SK-N-SH treated with all-trans-retinoic acid at 6 μM for 48 hours (cell line): Measurements from ENCODE around the gene DCLK1.

Experiments used
- ATAC-seq: fragments of 200-7000 bp; cut with Tn5 transposase; 3 replicates; pipeline ENCODE4 v1.9.1; 2020; ENCODE audit warnings: mild to moderate bottlenecking, moderate library complexity
- ARNTL ChIP-seq: fragments of 450-650 bp; formaldehyde crosslinking; IDR thresholded peaks from 2 replicates; pipeline ENCODE4 v1.5.0; 2020; ENCODE audit warnings: low read depth, mild to moderate bottlenecking, moderate library complexity, borderline replicate concordance
- BACH2 ChIP-seq: fragments of 250-450 bp; sonication (Bioruptor Pico); IDR thresholded peaks from 2 replicates; pipeline ENCODE4 v1.9.0; 2021; ENCODE audit warnings: mild to moderate bottlenecking, borderline replicate concordance
- CSDC2 ChIP-seq: fragments of 250-450 bp; sonication (Bioruptor Pico); IDR thresholded peaks from 2 replicates; pipeline ENCODE4 v1.5.0; 2020; ENCODE audit warnings: mild to moderate bottlenecking, moderate library complexity
- ESRRG ChIP-seq: fragments of 250-450 bp; sonication (Bioruptor Pico); IDR thresholded peaks from 2 replicates; pipeline ENCODE4 v1.6.1; 2021; ENCODE audit warnings: mild to moderate bottlenecking
- GLIS3 ChIP-seq: fragments of 250-450 bp; sonication (Bioruptor Pico); IDR thresholded peaks from 2 replicates; pipeline ENCODE4 v1.5.0; 2020; ENCODE audit warnings: mild to moderate bottlenecking, moderate library complexity
- ISL1 ChIP-seq: fragments of 250-450 bp; sonication (Bioruptor Pico); IDR thresholded peaks from 2 replicates; pipeline ENCODE4 v2.1.2; 2022; ENCODE audit warnings: mild to moderate bottlenecking, moderate library complexity
- OSR1 ChIP-seq: fragments of 250-450 bp; sonication (Bioruptor Pico); IDR thresholded peaks from 2 replicates; pipeline ENCODE4 v1.8.0; 2022; ENCODE audit warnings: moderate library complexity, mild to moderate bottlenecking, inconsistent platforms
- PPARA ChIP-seq: fragments of 250-450 bp; sonication (Bioruptor Pico); IDR thresholded peaks from 2 replicates; pipeline ENCODE4 v1.5.0; 2020; ENCODE audit warnings: mild to moderate bottlenecking, borderline replicate concordance
- RARB ChIP-seq: fragments of 250-450 bp; sonication (Bioruptor Pico); IDR thresholded peaks from 2 replicates; pipeline ENCODE4 v1.8.0; 2021; ENCODE audit warnings: mild to moderate bottlenecking, moderate library complexity
- SNAI2 ChIP-seq: fragments of 250-450 bp; sonication (Bioruptor Pico); IDR thresholded peaks from 2 replicates; pipeline ENCODE4 v1.5.0; 2020; ENCODE audit warnings: mild to moderate bottlenecking, moderate library complexity
- TCF4 ChIP-seq: fragments of 250-450 bp; sonication (Bioruptor Pico); IDR thresholded peaks from 2 replicates; pipeline ENCODE4 v1.8.0; 2021; ENCODE audit warnings: mild to moderate bottlenecking, moderate library complexity, borderline replicate concordance
- TOX ChIP-seq: fragments of 250-450 bp; sonication (Bioruptor Pico); IDR thresholded peaks from 2 replicates; pipeline ENCODE4 v1.8.0; 2021; ENCODE audit warnings: mild to moderate bottlenecking, moderate library complexity, borderline replicate concordance
- ZC3H10 ChIP-seq: fragments of 250-450 bp; sonication (Bioruptor Pico); IDR thresholded peaks from 2 replicates; pipeline ENCODE4 v1.5.1; 2021; ENCODE audit warnings: mild to moderate bottlenecking, moderate library complexity
- ZFP3 ChIP-seq: fragments of 250-450 bp; sonication (Bioruptor Pico); IDR thresholded peaks from 2 replicates; pipeline ENCODE4 v1.5.0; 2020; ENCODE audit warnings: mild to moderate bottlenecking, moderate library complexity
- ZFP30 ChIP-seq: fragments of 450-650 bp; formaldehyde crosslinking; IDR thresholded peaks from 2 replicates; pipeline ENCODE4 v1.5.0; 2022; ENCODE audit warnings: mild to moderate bottlenecking, moderate library complexity
- ZNF70 ChIP-seq: fragments of 450-650 bp; formaldehyde crosslinking; IDR thresholded peaks from 2 replicates; pipeline ENCODE4 v1.5.0; 2020; ENCODE audit warnings: mild to moderate bottlenecking, moderate library complexity
- ZNF8 ChIP-seq: fragments of 450-650 bp; formaldehyde crosslinking; IDR thresholded peaks from 2 replicates; pipeline ENCODE4 v1.5.0; 2020; ENCODE audit warnings: mild to moderate bottlenecking, moderate library complexity
- TF ChIP-seq, protein P1 (sequence below): fragments of 250-450 bp; sonication (Bioruptor Pico); IDR thresholded peaks from 2 replicates; pipeline ENCODE4 v1.5.1; 2021; ENCODE audit warnings: mild to moderate bottlenecking, moderate library complexity
- TF ChIP-seq, protein P2 (sequence below): fragments of 250-450 bp; sonication (Bioruptor Pico); IDR thresholded peaks from 2 replicates; pipeline ENCODE4 v1.5.1; 2020; ENCODE audit warnings: low read depth, mild to moderate bottlenecking, moderate library complexity
- TF ChIP-seq, protein P3 (sequence below): fragments of 250-450 bp; sonication (Bioruptor Pico); IDR thresholded peaks from 2 replicates; pipeline ENCODE4 v1.8.0; 2021; ENCODE audit warnings: low read depth, mild to moderate bottlenecking, moderate library complexity, borderline replicate concordance
- TF ChIP-seq, protein P4 (sequence below): fragments of 250-450 bp; sonication (Bioruptor Pico); IDR thresholded peaks from 2 replicates; pipeline ENCODE4 v1.5.0; 2020; ENCODE audit warnings: mild to moderate bottlenecking, moderate library complexity
- TF ChIP-seq, protein P5 (sequence below): fragments of 250-450 bp; sonication (Bioruptor Pico); IDR thresholded peaks from 2 replicates; pipeline ENCODE4 v1.8.0; 2020; ENCODE audit warnings: mild to moderate bottlenecking, moderate library complexity, borderline replicate concordance

Gene DCLK1

DNA sequence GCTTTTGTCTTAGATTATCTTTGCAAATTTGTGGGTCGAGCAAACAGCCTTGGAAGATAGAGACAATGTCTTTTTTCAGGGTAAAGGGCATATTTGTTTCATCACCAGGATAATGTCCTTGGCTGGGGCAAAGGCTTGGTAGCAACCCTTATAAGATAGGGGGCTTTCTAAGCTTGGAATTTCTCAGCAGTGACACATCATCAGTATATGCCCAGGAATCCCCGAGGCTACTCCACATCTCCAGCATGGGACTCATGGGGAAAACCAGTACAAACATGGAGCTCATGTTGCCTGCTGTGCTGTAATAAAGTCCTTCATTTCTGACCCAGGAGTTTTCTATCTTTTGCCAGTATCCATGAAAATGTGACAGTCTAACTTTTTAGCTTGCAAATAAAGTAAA is 77.1 kb downstream of the DCLK1 start:
- no peak for ATAC-seq
- TF ChIP-seq, protein P1, sequence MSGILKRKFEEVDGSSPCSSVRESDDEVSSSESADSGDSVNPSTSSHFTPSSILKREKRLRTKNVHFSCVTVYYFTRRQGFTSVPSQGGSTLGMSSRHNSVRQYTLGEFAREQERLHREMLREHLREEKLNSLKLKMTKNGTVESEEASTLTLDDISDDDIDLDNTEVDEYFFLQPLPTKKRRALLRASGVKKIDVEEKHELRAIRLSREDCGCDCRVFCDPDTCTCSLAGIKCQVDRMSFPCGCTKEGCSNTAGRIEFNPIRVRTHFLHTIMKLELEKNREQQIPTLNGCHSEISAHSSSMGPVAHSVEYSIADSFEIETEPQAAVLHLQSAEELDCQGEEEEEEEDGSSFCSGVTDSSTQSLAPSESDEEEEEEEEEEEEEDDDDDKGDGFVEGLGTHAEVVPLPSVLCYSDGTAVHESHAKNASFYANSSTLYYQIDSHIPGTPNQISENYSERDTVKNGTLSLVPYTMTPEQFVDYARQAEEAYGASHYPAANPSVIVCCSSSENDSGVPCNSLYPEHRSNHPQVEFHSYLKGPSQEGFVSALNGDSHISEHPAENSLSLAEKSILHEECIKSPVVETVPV, result no peak
- no peak for TF ChIP-seq ZC3H10 (CRISPR knock-in tag)
- no peak for TF ChIP-seq SNAI2 (CRISPR knock-in tag)

DNA sequence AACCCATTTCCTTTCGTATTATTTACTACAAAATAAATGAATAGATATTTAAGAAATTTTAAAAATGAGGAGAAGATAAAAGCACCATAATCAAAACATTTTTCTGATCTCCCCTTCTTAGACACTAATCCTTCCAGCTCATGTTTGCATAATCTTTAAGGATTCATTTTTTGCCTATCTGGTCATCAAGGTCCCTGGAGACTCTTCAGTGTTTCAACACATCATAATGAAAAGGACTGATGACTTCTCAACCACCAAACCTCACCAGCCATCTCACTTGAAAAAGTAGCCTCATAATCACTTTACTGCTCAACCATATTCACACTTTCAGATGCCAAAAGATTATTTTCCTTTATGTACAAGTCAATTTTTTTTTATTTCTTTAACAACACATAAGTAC is 80.1 kb downstream of the DCLK1 start:
- TF ChIP-seq, protein P2, sequence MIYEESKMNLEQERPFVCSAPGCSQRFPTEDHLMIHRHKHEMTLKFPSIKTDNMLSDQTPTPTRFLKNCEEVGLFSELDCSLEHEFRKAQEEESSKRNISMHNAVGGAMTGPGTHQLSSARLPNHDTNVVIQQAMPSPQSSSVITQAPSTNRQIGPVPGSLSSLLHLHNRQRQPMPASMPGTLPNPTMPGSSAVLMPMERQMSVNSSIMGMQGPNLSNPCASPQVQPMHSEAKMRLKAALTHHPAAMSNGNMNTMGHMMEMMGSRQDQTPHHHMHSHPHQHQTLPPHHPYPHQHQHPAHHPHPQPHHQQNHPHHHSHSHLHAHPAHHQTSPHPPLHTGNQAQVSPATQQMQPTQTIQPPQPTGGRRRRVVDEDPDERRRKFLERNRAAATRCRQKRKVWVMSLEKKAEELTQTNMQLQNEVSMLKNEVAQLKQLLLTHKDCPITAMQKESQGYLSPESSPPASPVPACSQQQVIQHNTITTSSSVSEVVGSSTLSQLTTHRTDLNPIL, result no peak
- TF ChIP-seq BACH2 (CRISPR knock-in tag) (no peak), ZNF8 (CRISPR knock-in tag) (no peak), ISL1 (CRISPR knock-in tag) (no peak), TCF4 (CRISPR knock-in tag) (no peak), ARNTL (CRISPR knock-in tag) (no peak), OSR1 (no peak), GLIS3 (no peak), ZFP30 (CRISPR knock-in tag) (no peak), PPARA (CRISPR knock-in tag) (no peak), ZNF70 (CRISPR knock-in tag) (no peak), RARB (CRISPR knock-in tag) (no peak), SNAI2 (CRISPR knock-in tag) (no peak), ZFP3 (no peak), CSDC2 (CRISPR knock-in tag) (no peak)
- TF ChIP-seq, protein P1, result no peak
- TF ChIP-seq, protein P3, sequence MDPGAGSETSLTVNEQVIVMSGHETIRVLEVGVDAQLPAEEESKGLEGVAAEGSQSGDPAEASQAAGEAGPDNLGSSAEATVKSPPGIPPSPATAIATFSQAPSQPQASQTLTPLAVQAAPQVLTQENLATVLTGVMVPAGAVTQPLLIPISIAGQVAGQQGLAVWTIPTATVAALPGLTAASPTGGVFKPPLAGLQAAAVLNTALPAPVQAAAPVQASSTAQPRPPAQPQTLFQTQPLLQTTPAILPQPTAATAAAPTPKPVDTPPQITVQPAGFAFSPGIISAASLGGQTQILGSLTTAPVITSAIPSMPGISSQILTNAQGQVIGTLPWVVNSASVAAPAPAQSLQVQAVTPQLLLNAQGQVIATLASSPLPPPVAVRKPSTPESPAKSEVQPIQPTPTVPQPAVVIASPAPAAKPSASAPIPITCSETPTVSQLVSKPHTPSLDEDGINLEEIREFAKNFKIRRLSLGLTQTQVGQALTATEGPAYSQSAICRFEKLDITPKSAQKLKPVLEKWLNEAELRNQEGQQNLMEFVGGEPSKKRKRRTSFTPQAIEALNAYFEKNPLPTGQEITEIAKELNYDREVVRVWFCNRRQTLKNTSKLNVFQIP (CRISPR knock-in tag), result no peak
- TF ChIP-seq, protein P4, sequence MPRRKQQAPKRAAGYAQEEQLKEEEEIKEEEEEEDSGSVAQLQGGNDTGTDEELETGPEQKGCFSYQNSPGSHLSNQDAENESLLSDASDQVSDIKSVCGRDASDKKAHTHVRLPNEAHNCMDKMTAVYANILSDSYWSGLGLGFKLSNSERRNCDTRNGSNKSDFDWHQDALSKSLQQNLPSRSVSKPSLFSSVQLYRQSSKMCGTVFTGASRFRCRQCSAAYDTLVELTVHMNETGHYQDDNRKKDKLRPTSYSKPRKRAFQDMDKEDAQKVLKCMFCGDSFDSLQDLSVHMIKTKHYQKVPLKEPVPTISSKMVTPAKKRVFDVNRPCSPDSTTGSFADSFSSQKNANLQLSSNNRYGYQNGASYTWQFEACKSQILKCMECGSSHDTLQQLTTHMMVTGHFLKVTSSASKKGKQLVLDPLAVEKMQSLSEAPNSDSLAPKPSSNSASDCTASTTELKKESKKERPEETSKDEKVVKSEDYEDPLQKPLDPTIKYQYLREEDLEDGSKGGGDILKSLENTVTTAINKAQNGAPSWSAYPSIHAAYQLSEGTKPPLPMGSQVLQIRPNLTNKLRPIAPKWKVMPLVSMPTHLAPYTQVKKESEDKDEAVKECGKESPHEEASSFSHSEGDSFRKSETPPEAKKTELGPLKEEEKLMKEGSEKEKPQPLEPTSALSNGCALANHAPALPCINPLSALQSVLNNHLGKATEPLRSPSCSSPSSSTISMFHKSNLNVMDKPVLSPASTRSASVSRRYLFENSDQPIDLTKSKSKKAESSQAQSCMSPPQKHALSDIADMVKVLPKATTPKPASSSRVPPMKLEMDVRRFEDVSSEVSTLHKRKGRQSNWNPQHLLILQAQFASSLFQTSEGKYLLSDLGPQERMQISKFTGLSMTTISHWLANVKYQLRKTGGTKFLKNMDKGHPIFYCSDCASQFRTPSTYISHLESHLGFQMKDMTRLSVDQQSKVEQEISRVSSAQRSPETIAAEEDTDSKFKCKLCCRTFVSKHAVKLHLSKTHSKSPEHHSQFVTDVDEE, result no peak
- no peak for ATAC-seq

DNA sequence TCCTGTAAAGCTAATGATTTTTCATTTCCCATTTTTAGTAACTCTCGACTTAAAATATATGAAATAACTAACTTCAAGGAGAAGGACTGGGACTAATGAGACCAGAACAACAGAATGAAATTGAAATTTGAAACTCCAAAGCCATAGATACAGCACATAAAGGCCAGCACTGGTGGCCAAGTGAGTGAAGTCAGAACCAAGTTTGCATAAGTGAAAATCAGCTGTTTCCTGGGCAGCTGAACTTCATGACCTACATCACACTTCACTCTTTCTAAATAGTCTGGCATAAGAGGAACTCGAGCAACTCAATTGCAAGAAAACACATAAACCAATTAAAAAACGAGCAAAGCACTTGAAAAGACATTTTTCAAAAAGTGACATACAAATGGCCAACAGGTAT is 84.5 kb downstream of the DCLK1 start:
- ATAC-seq, result no peak
- TF ChIP-seq ZFP3 (no peak), TOX (CRISPR knock-in tag) (no peak), ZC3H10 (CRISPR knock-in tag) (no peak), GLIS3 (no peak), ZNF8 (CRISPR knock-in tag) (no peak), ESRRG (no peak), PPARA (CRISPR knock-in tag) (no peak), OSR1 (no peak), ZNF70 (CRISPR knock-in tag) (no peak), ARNTL (CRISPR knock-in tag) (no peak)
- TF ChIP-seq, protein P5, sequence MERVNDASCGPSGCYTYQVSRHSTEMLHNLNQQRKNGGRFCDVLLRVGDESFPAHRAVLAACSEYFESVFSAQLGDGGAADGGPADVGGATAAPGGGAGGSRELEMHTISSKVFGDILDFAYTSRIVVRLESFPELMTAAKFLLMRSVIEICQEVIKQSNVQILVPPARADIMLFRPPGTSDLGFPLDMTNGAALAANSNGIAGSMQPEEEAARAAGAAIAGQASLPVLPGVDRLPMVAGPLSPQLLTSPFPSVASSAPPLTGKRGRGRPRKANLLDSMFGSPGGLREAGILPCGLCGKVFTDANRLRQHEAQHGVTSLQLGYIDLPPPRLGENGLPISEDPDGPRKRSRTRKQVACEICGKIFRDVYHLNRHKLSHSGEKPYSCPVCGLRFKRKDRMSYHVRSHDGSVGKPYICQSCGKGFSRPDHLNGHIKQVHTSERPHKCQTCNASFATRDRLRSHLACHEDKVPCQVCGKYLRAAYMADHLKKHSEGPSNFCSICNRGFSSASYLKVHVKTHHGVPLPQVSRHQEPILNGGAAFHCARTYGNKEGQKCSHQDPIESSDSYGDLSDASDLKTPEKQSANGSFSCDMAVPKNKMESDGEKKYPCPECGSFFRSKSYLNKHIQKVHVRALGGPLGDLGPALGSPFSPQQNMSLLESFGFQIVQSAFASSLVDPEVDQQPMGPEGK (CRISPR knock-in tag), result no peak
- TF ChIP-seq, protein P2, result no peak
- TF ChIP-seq, protein P4, result no peak
